Measurements from ENCODE around the gene PTGES2.

DNA sequence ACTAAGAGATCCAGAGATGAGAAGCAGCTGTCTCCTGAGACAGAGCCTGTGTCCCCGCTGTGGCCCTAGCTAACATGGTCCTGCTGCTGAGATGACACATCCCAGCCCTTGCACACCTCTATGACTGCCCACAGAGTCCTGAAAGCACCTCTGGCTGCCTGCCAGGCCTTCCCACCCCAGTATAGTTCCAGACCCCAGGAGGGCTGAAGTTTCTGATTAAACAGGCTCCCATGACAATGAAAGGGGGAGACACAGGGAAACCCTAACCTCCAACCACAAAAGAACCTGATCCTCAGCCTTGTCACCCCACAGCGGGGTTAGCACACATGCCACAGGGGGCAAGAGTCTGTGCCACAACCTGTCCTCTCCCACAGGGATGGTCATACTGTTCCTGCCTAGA is 48.2 kb upstream of the PTGES2 start:
- TF ChIP-seq EZH2 (IDR thresholded peaks at IDR 0.05; ENCODE audit: low read depth, unreplicated experiment) (no peak), REST (IDR thresholded peaks at IDR 0.05; ENCODE audit: unreplicated experiment) (no peak), POLR2AphosphoS5 (IDR thresholded peaks at IDR 0.05; ENCODE audit: low read depth) (no peak), JUNB (IDR thresholded peaks at IDR 0.05; ENCODE audit: unreplicated experiment) (no peak), CREB1 (CRISPR knock-in tag; IDR thresholded peaks at IDR 0.05; ENCODE audit: low read depth) (no peak), EZH2phosphoT487 (IDR thresholded peaks at IDR 0.05; ENCODE audit: unreplicated experiment) (no peak), ETS1 (IDR thresholded peaks at IDR 0.05) (no peak), ZNF331 (CRISPR knock-in tag; IDR thresholded peaks at IDR 0.05; ENCODE audit: low read depth) (no peak)
- TF ChIP-seq, protein P1, sequence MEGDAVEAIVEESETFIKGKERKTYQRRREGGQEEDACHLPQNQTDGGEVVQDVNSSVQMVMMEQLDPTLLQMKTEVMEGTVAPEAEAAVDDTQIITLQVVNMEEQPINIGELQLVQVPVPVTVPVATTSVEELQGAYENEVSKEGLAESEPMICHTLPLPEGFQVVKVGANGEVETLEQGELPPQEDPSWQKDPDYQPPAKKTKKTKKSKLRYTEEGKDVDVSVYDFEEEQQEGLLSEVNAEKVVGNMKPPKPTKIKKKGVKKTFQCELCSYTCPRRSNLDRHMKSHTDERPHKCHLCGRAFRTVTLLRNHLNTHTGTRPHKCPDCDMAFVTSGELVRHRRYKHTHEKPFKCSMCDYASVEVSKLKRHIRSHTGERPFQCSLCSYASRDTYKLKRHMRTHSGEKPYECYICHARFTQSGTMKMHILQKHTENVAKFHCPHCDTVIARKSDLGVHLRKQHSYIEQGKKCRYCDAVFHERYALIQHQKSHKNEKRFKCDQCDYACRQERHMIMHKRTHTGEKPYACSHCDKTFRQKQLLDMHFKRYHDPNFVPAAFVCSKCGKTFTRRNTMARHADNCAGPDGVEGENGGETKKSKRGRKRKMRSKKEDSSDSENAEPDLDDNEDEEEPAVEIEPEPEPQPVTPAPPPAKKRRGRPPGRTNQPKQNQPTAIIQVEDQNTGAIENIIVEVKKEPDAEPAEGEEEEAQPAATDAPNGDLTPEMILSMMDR (conservative IDR thresholded peaks at IDR 0.05; ENCODE audit: low read depth in 2 of 2), result no peak
- TF ChIP-seq, protein P2, sequence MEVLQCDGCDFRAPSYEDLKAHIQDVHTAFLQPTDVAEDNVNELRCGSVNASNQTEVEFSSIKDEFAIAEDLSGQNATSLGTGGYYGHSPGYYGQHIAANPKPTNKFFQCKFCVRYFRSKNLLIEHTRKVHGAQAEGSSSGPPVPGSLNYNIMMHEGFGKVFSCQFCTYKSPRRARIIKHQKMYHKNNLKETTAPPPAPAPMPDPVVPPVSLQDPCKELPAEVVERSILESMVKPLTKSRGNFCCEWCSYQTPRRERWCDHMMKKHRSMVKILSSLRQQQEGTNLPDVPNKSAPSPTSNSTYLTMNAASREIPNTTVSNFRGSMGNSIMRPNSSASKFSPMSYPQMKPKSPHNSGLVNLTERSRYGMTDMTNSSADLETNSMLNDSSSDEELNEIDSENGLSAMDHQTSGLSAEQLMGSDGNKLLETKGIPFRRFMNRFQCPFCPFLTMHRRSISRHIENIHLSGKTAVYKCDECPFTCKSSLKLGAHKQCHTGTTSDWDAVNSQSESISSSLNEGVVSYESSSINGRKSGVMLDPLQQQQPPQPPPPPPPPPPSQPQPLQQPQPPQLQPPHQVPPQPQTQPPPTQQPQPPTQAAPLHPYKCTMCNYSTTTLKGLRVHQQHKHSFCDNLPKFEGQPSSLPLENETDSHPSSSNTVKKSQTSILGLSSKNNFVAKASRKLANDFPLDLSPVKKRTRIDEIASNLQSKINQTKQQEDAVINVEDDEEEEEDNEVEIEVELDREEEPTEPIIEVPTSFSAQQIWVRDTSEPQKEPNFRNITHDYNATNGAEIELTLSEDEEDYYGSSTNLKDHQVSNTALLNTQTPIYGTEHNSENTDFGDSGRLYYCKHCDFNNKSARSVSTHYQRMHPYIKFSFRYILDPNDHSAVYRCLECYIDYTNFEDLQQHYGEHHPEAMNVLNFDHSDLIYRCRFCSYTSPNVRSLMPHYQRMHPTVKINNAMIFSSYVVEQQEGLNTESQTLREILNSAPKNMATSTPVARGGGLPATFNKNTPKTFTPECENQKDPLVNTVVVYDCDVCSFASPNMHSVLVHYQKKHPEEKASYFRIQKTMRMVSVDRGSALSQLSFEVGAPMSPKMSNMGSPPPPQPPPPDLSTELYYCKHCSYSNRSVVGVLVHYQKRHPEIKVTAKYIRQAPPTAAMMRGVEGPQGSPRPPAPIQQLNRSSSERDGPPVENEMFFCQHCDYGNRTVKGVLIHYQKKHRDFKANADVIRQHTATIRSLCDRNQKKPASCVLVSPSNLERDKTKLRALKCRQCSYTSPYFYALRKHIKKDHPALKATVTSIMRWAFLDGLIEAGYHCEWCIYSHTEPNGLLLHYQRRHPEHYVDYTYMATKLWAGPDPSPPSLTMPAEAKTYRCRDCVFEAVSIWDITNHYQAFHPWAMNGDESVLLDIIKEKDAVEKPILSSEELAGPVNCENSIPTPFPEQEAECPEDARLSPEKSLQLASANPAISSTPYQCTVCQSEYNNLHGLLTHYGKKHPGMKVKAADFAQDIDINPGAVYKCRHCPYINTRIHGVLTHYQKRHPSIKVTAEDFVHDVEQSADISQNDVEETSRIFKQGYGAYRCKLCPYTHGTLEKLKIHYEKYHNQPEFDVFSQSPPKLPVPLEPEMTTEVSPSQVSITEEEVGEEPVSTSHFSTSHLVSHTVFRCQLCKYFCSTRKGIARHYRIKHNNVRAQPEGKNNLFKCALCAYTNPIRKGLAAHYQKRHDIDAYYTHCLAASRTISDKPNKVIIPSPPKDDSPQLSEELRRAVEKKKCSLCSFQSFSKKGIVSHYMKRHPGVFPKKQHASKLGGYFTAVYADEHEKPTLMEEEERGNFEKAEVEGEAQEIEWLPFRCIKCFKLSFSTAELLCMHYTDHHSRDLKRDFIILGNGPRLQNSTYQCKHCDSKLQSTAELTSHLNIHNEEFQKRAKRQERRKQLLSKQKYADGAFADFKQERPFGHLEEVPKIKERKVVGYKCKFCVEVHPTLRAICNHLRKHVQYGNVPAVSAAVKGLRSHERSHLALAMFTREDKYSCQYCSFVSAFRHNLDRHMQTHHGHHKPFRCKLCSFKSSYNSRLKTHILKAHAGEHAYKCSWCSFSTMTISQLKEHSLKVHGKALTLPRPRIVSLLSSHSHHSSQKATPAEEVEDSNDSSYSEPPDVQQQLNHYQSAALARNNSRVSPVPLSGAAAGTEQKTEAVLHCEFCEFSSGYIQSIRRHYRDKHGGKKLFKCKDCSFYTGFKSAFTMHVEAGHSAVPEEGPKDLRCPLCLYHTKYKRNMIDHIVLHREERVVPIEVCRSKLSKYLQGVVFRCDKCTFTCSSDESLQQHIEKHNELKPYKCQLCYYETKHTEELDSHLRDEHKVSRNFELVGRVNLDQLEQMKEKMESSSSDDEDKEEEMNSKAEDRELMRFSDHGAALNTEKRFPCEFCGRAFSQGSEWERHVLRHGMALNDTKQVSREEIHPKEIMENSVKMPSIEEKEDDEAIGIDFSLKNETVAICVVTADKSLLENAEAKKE (CRISPR knock-in tag; IDR thresholded peaks at IDR 0.05), result no peak

Measured in GM23338 (cell line).